Measurements from ENCODE around the gene SRGAP3.

The SRGAP3 gene

DNA sequence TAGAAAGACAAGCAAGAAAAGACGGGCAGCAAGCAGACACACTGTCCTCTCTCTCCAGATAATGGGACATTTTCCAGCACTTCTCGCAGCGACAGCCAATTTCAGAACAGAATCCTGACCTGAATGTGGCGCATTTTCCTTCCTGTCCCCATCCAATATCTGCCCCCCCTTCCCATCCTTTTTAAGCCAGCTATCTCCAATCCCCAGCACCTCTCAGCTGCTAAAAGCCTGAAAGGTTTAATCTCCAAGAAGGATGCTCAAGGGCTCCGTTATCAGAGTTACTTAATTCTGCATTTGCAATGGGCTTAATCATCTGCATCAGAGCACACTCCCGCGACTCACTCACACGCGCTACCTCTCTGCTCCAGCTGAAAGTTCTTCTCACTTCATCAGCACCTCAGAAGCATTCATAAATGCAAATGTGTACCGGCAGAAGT is 50.5 kb downstream of the SRGAP3 start:
- DNase-seq, result no peak

DNA sequence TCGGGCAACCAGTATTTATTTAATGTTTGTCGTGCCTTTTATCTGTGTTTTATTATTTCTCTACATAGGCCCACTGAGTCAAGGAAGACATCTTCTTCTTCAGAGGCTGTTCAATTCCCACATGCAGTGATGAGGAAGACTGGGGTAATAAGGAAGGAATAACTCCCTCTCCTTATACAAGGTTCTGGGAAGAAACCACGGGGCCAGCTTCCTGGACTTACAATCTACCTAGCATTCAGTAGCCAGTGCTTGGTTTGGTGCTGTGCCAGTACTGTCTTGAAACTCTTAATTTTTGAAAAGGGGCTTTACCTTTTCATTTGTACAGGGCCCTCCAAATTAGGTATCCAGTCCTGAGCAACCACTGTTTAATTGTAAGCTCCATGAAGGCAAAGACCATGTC is 51.2 kb downstream of the SRGAP3 start:
- no peak for DNase-seq

DNA sequence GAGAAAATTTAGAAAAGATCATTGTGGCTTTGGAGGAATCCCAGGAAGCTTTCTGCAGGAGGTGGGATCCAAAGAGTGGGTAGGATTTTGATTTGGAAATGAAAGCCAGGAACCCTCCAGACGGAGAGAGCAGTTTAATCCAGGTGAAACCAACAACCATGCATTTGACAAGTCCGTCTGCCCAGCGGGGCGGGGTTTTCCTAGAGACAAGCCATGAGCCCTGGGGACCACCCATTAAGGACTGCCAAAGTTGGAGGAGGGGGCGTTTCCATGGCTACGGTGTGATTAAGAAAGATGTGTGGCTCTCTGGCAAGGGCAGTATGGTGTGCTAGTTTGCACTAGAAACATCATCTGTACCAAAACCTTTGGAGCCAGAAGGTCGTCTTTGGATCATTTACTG is 53.4 kb downstream of the SRGAP3 start:
- DNase-seq, result no peak

DNA sequence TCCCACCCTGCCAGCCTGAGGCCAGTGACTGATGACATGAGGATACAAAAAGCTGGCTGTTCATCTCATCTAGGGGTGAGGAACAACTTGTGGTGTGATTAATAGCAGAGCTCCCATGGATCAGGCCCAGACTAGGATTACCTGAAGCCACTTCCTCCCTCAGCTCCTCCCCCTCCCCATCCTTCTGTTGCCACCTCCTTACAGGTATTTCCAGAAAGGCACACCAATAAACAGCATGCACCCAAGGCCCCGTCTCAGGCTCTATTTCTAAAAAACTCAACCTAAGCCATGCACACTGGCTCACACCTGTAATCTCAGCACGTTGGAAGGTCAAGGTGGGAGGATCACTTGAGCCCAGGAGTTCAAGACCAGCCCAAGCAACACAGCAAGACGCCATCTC is 54.1 kb downstream of the SRGAP3 start:
- no peak for DNase-seq

DNA sequence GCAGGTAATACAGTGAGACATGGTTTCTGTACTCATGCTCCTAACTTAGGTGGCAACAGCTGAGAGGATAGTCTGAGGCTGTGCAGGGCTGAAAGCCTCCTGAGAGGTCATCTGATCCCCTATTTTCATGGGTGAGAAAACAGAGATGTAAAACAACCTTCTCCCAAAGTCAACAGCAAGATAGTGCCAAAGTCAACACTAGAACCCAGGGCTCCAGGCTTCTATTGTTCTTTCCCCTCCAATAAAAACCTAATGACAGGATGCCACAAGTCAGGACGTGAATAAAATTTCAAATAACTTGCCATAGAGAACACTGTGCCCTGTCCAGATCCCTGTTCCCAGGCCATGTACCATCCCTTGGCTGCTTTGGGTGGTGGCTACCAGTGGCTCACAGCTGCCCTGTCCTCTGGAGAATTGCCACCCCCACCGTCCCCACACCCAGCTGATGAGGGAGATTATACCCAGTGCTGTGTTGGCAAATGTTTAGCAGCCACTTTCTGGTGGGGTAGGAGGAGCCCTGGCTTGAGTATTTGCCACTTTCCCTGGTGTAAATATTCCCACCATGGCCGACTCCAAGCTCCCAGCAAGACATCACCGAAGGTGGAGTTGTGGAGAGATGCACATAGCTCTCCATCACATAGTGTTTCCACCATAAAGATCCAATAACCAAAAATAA is 54.8 kb downstream of the SRGAP3 start:
- DNase-seq, result no peak

DNA sequence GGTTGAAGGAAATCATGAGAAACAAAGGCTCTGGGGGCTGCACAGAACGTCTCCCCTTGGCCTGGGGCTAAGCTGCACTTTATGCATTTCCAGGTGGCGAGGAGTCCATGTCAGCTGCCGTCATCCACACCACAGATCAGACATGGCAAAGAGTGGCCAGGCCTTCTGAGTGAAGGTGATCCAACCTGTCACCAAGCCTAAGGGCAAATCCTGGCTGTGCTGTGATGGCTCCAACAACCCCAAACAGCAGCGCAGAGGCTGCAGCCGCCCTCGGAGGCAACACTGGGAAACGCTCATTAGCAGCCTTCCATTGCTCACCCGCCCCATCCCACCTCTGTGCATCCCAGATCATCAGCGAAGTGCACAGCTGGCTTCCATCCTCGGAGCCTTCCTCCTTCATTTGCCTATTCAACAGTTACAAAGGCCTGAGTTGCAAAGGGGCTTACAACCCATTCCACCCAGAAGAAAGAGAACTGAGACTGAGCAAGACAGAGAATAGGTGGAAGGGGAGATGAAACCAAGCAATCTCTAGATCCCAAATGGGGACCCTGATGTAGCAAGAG is 55.7 kb downstream of the SRGAP3 start:
- DNase-seq, result no peak

DNA sequence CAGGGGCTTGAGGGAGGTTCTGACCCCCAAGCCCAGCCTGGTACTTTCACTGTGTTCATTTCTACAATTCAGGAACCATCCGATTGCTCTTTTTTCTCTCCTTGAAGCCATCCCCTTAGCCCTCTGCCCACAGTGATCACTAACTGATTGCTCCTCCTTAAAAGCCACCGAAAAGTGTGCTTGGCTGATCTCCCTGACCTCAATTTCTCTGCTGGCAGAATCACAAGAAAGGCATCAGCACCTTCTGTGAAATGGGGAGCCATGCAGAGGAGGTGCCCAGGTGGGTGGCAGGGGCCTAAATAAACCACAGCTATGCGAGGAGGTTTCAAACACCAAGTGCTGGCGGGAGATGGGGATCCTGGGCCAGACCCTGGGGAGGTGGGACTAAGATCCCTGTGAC is 56.2 kb downstream of the SRGAP3 start:
- DNase-seq, result no peak

DNA sequence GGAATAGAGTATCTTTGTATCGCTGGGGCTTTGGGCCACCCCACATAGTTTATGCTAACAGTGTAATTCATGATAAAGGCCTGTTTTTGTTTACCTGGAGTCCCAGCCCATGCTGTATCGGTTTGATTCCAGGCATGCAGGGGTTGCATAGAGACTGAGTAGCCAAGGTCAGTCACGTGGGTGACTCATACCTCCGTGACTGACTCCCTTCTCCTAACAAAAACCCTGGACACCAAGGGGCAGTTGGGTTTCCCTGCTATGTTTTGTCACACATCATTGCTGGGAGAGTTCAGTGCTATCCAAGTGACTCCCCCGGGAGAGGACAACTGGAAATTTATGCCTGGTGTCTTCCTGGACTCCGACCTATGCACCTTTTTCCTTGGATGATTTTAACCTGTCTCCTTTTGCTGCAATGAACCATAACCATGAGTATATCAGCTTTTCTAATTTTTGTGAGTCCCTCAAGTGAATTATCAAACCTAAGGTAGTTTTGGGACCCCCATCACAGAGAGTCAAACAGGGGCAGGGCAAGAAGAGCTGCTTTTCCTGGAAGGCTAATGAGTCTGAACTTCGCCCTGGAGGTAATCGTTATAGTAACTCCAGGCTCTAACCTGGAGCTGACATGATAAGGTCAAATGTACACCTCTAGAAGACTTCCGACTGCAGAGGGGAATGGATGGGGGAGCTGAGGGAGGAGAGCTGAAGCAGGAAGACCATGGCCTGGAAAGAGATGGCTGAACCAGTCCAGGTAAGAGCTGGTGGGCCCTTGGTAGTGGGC is 57.0 kb downstream of the SRGAP3 start:
- no peak for DNase-seq

DNA sequence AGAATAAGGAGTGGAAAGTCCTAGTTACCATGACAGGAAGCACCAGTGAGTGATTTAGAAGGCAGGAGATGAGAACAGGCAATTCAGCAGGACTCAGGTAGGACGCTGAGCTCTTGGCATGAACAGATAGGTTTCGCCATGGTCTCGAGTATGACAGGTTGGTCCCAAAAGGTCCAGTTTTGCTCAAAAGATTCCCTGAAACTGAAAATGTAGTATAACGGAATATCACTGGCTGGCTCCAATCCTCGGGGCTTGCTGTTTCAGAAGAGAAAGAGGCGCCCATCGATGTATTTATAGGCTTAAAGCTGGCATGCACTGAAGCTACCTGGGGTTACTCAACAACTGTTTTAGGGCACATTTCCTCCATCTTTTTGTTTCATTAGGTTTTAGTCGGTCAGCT is 59.2 kb downstream of the SRGAP3 start:
- no peak for DNase-seq

DNA sequence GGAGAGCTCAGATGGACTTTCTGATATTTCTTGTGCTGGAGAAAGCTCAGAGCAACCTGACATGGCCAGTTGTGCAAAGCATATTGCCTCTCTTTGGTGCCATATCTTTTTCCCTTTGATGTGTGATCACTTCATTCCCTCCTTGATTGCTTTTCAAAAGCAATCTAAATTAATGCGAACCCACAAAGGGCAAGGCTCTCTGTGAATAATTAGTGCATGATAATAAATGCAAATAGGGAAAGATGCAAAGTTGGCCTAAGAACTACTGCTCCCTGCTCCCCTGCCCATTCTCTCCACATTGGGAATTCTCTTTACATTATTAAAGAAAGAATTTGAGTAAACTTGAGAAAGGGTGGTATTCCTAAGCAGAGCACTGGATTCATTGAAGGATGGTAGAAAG is 60.9 kb downstream of the SRGAP3 start:
- no peak for DNase-seq

DNA sequence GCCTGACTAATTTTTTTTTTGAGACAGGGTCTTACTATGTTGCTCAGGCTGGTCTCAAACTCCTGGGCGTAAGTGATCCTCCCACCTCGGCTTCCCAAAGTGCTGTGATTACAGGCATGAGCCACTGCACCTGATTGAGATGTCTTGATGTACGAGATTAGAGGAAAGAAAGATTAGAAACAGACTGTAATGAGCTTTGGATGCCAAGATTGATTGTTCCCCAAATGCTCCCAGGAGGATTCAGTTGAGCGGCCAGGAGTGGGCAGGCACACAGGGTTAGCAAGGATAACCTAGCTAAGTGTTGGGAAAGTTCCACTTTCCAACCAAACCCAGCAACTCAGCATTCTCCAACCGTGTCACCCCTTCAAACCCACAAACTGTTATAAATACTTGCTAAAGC is 63.7 kb downstream of the SRGAP3 start:
- DNase-seq, result no peak

DNA sequence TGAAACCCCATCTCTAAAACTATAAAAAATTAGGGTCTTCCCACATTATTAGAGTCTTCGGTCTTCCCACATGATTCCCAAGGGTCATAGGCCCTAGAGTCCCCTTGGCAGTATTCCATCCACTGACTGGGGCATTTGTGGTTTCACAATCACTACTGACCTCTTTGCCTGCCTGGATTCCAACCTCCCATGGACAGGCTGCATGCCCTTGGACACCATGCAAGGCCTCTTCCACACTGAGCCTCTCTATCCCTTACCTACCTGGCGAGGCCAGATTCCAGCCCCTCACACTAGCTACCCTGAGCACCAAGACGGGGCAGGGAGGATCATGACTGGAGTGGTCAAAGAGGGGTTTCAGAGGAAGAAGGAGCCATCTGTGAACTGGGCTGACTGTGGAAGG is 64.4 kb downstream of the SRGAP3 start:
- DNase-seq, result no peak

DNA sequence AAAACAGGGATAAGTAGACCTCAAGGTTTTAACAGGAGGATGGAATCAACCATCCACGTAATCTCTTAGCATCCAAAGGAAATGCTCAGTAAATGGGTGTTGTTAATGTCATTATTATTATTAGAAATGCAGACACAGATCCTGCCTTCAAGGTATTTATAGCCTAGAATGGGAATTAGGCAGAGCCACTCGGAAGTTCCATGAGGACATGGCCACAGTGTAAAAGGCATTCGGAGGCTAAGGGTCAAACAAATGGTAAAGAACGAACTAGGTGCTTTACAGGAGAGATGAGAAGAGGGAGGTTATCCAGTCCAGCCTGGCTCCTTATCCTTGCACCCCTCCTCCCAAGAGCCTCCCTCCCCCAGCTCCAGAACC is 65.0 kb downstream of the SRGAP3 start:
- no peak for DNase-seq

DNA sequence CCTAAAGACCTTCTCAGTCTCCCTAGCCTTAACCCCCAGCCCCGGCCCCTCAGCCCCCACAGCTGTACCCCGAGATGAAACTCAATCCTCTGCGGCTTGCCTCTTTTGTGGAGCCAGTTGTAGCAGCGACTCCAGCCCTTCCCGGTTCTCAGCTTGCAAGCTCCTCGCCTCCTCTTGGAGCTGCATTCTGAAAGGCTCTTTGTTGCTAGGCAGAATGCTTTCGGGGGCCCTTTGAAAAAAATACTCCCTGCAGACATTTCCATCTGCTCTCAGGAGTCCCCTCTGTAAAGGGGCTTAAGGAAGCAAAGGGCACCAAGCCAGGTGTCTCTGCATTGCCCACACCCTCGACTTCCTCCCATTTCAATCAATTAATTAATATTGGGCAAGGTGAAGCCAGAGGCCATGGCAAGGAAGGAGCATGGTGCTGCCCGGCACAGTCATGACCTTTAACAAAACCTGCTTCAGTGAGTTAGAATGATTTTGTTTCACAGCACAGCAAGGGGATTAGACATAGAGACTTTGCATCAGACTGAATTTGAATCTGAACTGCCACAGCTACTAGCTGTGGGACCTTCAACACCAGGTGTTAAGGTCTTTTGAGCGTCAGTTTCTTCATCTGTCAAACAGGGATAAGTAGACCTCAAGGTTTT is 65.5 kb downstream of the SRGAP3 start:
- DNase-seq, result no peak

DNA sequence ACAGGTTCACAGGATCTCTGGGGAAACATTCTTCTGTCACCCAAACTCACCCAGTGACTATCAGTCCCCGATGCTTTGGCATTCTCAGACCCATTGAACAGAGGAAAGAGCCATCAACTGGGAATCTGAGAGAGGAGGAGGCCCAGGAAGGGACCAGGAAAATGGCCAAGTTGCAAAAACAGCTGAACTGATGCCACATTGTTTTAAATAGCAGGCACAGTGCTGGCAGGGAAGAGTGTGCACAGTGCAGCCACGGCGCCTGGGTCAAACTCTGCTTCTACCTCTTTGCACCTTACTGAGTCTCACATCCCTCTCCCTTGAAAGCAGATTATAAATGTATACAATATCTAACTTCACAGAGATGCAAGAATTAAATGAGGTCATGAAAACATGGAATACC is 66.4 kb downstream of the SRGAP3 start:
- no peak for DNase-seq

DNA sequence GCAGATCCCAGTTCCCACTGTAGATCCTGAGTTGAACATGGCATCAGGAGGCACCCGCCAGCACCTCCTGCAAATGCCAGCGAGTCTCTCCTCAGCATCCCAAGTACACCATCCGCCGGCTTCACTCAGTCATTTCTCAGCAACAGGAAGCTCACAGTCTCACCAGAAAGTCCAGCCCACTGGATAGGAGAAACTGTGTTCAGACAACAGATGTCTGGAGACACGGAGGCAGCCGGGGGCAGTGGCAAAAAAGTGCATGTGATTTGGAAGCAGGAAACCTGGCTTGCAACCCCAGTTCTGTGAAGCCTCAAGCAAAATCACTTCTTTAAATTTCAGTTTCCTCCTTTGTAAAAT is 68.7 kb downstream of the SRGAP3 start:
- peak; percentile 31 for DNase-seq

DNA sequence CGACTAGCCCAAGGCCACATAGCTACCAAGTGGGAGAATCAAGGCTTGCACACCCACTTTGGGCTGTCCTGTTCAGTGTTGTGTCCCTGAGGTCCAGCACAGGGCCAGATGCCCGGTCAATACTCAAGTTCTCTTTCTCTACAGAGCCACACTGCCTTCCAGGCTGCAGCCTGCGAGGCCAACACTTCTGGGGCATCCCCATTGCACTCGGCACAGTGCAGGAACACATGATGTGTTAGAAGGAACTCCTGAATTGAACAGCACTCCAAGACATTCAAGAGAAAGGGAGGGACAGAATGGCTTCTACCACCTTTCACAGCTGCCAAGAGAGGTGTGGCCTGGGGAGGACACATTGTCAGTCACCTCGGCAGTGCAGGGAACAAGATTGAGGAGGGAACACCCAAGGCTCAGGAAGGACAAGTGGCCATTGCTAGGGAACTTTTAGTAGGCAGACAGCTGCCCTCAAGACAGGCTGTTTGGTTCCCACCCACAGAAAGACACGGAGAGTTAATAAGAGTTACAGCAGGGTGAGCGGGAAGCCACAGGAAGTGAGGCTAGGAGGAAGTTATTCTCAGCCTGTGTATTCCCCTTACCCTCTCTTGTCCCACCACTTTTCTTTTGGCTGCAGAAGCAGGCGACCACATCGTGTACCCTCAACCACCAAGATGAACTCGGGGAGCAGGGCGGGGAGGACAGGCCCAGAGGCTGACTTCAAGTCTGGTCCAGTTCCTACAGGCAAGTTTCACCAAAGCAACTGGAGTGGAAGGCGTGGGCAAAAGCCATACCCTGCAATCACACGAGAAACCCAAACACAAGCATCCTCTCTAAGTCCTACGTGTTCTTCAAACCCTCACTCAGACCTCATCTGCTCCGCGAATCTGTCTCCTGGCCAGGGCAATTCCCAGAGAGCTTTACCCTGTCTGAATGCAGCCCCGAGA is 69.4 kb downstream of the SRGAP3 start:
- DNase-seq, result peak; percentile 58

DNA sequence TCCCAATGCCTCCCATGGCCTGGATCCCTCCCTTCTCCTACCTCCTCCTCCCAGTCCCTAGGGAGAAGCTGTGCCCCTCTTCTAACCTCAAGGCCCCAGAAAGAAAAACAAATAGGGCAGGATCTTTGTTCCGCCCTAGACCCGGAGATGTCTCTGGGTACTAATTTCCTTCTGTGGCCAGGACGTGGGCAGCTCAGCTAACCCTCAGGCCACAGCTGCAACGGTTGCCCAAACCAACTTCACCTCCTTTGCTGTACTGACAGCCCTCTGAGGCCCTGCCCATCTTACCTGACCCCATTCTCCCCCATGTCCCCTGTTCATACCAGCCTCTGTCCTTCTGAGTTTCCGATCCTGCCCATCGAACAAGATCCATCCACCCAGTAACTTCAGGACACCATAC is 70.7 kb downstream of the SRGAP3 start:
- no peak for DNase-seq

DNA sequence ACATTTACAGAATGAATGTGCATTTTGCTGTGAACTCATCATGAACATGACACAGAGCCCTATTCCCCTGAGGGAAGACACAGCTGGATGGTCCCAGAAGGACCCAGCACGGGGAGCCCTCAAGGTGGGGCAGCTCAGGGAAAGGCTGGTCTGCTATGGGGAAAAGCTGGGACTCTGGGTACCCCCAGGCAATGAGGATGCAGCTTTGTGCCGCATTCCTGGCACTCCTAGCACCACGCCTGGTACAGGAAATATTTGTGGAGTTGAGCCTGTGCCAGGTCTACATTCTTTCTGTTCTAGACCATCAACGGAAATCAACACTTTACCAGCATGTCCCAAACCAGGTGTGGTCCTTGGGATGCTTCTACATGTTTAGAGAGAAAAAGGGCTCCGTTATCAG is 74.0 kb downstream of the SRGAP3 start:
- DNase-seq, result no peak

DNA sequence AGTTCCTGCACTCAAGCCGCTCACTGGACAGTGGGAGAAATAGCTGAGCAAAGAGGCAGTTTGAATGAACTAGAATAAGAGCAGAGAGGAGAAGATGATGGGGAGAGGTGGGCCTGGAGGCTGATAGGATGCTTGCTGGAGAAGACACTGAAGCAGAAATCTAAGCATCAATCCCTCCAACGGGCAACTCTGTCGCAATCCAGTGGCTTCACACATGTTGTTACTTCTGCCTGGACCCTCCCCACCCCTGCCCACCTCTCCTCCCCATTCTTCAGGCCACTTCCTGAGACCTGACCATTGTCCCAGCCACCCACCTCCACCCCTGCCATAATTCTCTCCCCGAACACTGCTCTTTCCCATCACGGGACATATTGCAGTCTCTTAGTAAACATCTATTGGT is 76.0 kb downstream of the SRGAP3 start:
- no peak for DNase-seq

DNA sequence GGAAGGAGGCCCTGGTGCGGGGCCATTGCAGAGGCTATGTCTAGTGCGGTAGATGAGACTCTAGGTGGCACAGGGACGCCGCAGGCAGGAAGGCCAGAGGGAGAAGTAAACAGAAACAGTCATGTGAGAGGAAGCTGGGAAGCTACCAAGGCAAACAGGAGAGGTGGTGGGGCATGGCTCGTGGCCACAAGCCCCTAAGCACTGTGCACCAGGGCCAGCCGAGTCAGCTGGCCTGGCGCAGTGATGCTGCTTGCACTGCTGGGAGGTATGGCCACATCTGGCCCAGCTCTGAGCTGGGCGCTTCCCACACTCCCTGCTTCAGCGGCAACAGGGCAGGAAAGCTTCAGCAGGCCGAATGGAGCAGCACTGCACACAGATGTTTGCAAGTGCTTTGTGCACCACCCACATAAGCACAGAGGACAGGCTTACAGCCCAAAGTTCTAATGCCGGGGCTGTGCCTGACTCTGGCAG is 76.6 kb downstream of the SRGAP3 start:
- DNase-seq, result no peak

DNA sequence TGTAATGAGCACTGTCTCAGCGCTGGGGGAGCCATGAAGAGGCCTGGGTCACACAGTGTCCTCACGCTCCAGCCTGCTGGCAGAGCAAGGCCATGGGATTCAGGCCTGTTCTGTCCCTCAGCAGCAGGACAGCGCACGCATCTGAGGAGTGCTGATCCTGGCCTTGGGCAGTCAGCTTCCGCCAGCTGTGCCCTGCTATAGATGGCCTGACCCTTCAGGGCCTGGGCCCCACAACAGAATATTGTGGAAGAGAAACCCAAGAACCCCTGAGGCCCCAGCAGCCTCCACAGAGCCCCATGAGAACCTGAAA is 78.6 kb downstream of the SRGAP3 start:
- DNase-seq, result no peak
